Kidney (tissue), 14 donors: ENCODE results near the gene PDE4D. TPM values are rescaled to one million over a fixed set of nuclear protein-coding genes. Genes with fewer than 3 reads are reported as not detected.

Source experiments
- DNase-seq, 5 donors: peaks; one replicate each; pipeline ENCODE4 v3.0.0-alpha.2; 2013 to 2020
- FAIRE-seq: peaks from 2 replicates; lab custom pipeline; 2012; peaks lifted over from hg19 to GRCh38; lab: Jason Lieb, UNC
- H3K27ac ChIP-seq, 2 donors: one replicate each; pipeline ENCODE4 v1.7.0; 2013; ENCODE audit warnings: low read depth in 2 of 2, low read length in 2 of 2, inconsistent platforms in 1 of 2
- H3K27me3 ChIP-seq: one replicate; pipeline ENCODE4 v1.7.1; 2013; ENCODE audit warnings: low read length, inconsistent platforms; ENCODE audit not compliant: control insufficient read depth, insufficient read depth
- H3K36me3 ChIP-seq, 3 donors: one replicate each; pipeline versions ENCODE4 v1.7.0 to v1.7.1; 2013; ENCODE audit warnings: low read length in 3 of 3, control low read depth in 1 of 3, inconsistent platforms in 1 of 3; ENCODE audit not compliant: insufficient read depth in 3 of 3, control insufficient read depth in 2 of 3
- H3K4me1 ChIP-seq, 3 donors: one replicate each; pipeline versions ENCODE4 v1.7.0 to v1.7.1; 2013; ENCODE audit warnings: low read length in 3 of 3, inconsistent platforms in 1 of 3, low read depth in 1 of 3; ENCODE audit not compliant: control insufficient read depth in 2 of 3, insufficient read depth in 2 of 3
- H3K4me3 ChIP-seq, 3 donors: one replicate each; pipeline versions ENCODE4 v1.7.0 to v1.8.1; 2013; ENCODE audit warnings: low read length in 3 of 3, control low read depth in 1 of 3, inconsistent platforms in 1 of 3
- H3K9ac ChIP-seq, 3 donors: one replicate each; pipeline versions ENCODE4 v1.7.0 to v1.7.1; 2013; ENCODE audit warnings: low read length in 3 of 3, control low read depth in 1 of 3, inconsistent platforms in 1 of 3
- H3K9me3 ChIP-seq, 3 donors: one replicate each; pipeline versions ENCODE4 v1.7.0 to v1.7.1; 2013; ENCODE audit warnings: low read length in 3 of 3, control low read depth in 1 of 3, inconsistent platforms in 1 of 3; ENCODE audit not compliant: control insufficient read depth in 2 of 3, insufficient read depth in 1 of 3
- CTCF ChIP-seq: IDR thresholded peaks from 3 replicates; pipeline ENCODE4 v1.5.1; 2012; ENCODE audit warnings: mild to moderate bottlenecking, moderate library complexity, borderline replicate concordance; ENCODE audit not compliant: insufficient read depth; ENCODE audit errors: extremely low read depth
- intact Hi-C: fragments of 100-400 bp; cut with DNase I; formaldehyde crosslinking; loops from one replicate; pipeline ENCODE4 v1.11.1; 2022
- polyA plus RNA-seq: library from polyadenylated mRNA; stranded (reverse); fragments of 350-450 nt; fragmentation: Illumina TruSeq; extraction: RNeasy Lipid Tissue Mini Kit (QIAGEN cat#74804); gene quantifications from one replicate; pipeline ENCODE4 v1.2.3, GENCODE V29; 2014; ENCODE audit warnings: low read depth, low replicate concordance; ENCODE audit not compliant: insufficient read depth
- total RNA-seq: library from RNA; stranded (reverse); fragmentation: NEBNext Ultra II Directional; extraction: Animal tissue kit (Norgen Biotek cat#: 25700); gene quantifications from one replicate; pipeline ENCODE4 v1.2.1, GENCODE V29; 2021
- donor health status: control.
- donor health status: control.
- donor health status: control.
- donor health status: control.
- donor health status: control.
- donor health status: DM: yes; HTN: yes; CAD: no.
- donor health status: Normal renal cell carcinoma (clear cell type).

Gene PDE4D
- total and polyA plus RNA-seq, 2 donors from 2014 or later, result 9.2 to 78.9 TPM

DNA sequence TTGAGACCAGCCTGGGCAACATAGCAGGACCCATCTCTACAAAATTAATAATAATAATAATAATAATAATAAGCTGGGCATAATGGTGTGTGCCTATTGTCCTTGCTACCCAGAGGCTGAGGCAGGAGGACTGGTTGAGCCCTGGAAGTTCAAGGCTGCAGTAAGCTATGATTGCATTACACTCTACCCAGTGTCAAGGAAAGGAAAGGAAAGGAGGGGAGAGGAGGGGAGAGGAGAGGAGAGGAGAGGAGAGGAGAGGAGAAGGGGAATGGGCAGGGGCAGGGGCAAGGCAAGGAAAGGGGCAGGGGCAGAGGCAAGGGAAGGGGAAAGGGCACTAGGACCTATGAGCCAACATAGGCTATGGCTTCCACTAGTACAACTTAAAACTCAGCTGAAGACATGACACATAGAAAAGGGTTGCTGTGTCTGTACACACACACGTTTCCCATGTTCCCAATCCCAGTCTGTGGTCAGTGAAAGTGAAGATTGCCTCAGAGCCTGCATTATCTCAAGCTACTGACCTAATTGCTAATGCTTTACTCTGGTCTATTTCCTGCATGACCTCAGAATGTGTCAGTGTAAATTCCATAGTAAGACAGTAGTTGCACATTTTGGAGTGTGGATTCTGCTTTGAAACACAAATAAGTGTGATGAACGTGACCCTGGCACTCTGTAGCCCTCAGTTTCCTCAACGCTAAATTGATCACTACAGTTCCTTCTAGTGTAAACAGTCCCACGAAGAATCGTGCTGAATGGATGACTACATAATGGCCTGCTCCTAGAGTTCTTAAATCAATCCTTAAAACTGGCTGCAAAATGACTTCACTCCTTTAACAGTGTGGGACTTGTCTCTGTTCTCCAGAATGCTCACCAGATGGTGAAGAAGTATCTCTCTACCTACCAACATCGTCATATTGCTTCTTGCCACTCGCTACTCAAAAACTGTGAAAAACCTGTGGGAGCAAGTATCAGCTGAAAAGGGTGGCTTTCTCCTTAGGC lies 813.6 kb downstream of the PDE4D start:
- intact Hi-C loops, result no loop called here
- Histone ChIP-seq H3K4me3 (no peak overlapping the region), H3K9me3 (no peaks in the 10 kb centered on the region), H3K9ac (no peak overlapping the region), H3K27me3 (no peaks in the 10 kb centered on the region), H3K27ac (no peak overlapping the region), H3K36me3 (no peaks in the 10 kb centered on the region), H3K4me1 (peaks cover 0 to 6% (median 5%) of the 10 kb centered on the region in 3 donors)
- FAIRE-seq, result no peak
- TF ChIP-seq CTCF, result no peak
- DNase-seq, result peak in 1 of 5 donors; percentile 27

DNA sequence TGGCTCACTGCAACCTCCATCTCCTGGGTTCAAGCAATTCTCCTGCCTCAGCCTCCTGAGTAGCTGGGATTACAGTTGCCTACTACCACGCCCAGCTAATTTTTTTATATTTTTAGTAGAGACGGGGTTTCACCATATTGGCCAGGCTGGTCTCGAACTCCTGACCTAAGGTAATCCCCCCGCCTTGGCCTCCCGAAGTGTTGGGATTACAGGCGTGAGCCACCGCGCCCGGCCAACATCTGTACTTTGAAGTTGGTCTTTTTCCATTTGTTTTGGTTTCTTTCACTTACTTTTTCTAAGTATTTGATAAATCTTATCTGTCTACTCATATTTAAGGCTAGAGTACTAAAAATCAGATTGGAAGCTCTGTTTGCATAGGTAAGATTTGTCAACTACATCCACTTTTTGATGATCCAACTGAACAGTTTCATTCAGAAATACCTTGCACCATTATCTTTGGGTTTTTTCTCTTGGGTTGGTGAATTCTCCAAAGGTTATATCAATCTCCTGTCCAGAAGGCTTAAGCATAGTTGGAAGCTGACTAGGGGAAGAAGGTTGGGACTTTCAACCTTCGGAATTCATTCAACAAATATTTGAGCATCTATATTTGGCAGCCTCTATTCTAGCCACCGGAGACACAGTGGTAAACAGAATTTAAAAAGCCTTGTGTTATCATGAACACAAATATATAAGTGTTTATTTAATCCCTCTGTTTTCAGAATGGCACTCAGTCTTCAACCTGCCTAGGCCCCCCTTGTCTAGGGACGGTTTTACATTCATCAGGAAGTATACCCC lies 821.6 kb downstream of the PDE4D start:
- Histone ChIP-seq H3K27me3 (no peaks in the 10 kb centered on the region), H3K36me3 (no peaks in the 10 kb centered on the region), H3K9me3 (no peaks in the 10 kb centered on the region), H3K27ac (no peak overlapping the region), H3K4me3 (no peak overlapping the region), H3K9ac (no peak overlapping the region), H3K4me1 (no peaks in the 10 kb centered on the region)
- intact Hi-C loops, result no loop called here
- DNase-seq (no peak), FAIRE-seq (no peak)
- no peak for TF ChIP-seq CTCF

GRCh38 chr5:59069438-59070079 lies 824.0 kb downstream of the PDE4D start:
- no peaks in the 10 kb centered on the region for H3K9me3 ChIP-seq
- intact Hi-C loops, result no loop called here
- DNase-seq (no peak), FAIRE-seq (no peak)
- H3K36me3 ChIP-seq, result no peaks in the 10 kb centered on the region
- no peaks in the 10 kb centered on the region for H3K27me3 ChIP-seq
- H3K4me3 ChIP-seq, result no peak overlapping the region
- no peaks in the 10 kb centered on the region for H3K4me1 ChIP-seq
- no peak for TF ChIP-seq CTCF
- H3K9ac ChIP-seq, result no peak overlapping the region
- H3K27ac ChIP-seq, result no peak overlapping the region
